Neural cell (in vitro differentiated cells): ENCODE measurements around the gene PRDM4. TPM values are rescaled to one million over a fixed set of nuclear protein-coding genes. Genes with fewer than 3 reads are reported as not detected.

Source experiments
- H2AFZ ChIP-seq: fragments of 200-600, 300-800 bp; sonication (generic), shearing (Covaris generic); 2 replicates; pipeline ENCODE4 v1.6.0; 2014; ENCODE audit warnings: low read depth, mild to moderate bottlenecking, antibody characterized with exemption, low read length, moderate library complexity
- H3F3A ChIP-seq: fragments of 200-600 bp; shearing (Covaris generic); 2 replicates; pipeline ENCODE4 v1.6.1; 2016; ENCODE audit warnings: mild to moderate bottlenecking, moderate library complexity, mixed read lengths, antibody characterized with exemption, low read length; ENCODE audit not compliant: insufficient read depth, poor library complexity, severe bottlenecking
- H3K27ac ChIP-seq: fragments of 200-600, 300-800 bp; sonication (generic), shearing (Covaris generic); 2 replicates; pipeline ENCODE4 v1.5.1; 2014; ENCODE audit warnings: mild to moderate bottlenecking, low read length, moderate library complexity
- H3K27me3 ChIP-seq: fragments of 300-800, 200-600 bp; sonication (generic), shearing (Covaris generic); 2 replicates; pipeline ENCODE4 v1.6.0; 2014; ENCODE audit warnings: mild to moderate bottlenecking, low read depth, low read length, moderate library complexity; ENCODE audit not compliant: insufficient read depth
- H3K36me3 ChIP-seq: fragments of 300-800, 200-600 bp; sonication (generic), shearing (Covaris generic); 2 replicates; pipeline ENCODE4 v1.5.1; 2014; ENCODE audit warnings: mild to moderate bottlenecking, antibody characterized with exemption, low read length, moderate library complexity; ENCODE audit not compliant: insufficient read depth
- H3K4me2 ChIP-seq: fragments of 300-800, 200-600 bp; sonication (generic), shearing (Covaris generic); 2 replicates; pipeline ENCODE4 v1.6.0; 2014; ENCODE audit warnings: mild to moderate bottlenecking, low read length
- H3K4me3 ChIP-seq: fragments of 300-800, 200-600 bp; sonication (generic), shearing (Covaris generic); 2 replicates; pipeline ENCODE4 v1.5.1; 2014; ENCODE audit warnings: mild to moderate bottlenecking, low read length, moderate library complexity
- H3K79me2 ChIP-seq: fragments of 200-600 bp; shearing (Covaris generic); replicated peaks from 2 replicates; pipeline ENCODE4 v1.6.0; 2014; ENCODE audit warnings: mild to moderate bottlenecking, low read length, moderate library complexity; ENCODE audit not compliant: insufficient read depth
- H3K9ac ChIP-seq: fragments of 300-800, 200-600 bp; sonication (generic), shearing (Covaris generic); 2 replicates; pipeline ENCODE4 v1.6.1; 2016; ENCODE audit warnings: mild to moderate bottlenecking, low read length, mixed read lengths
- H3K9me2 ChIP-seq: fragments of 200-600 bp; shearing (Covaris generic); 2 replicates; pipeline ENCODE4 v1.6.1; 2016; ENCODE audit warnings: mild to moderate bottlenecking, low read length, mixed read lengths; ENCODE audit not compliant: insufficient read depth
- H3K9me3 ChIP-seq: fragments of 200-600, 300-800 bp; sonication (generic), shearing (Covaris generic); 2 replicates; pipeline ENCODE4 v1.6.1; 2016; ENCODE audit warnings: mild to moderate bottlenecking, mixed run types, low read length, moderate library complexity, mixed read lengths
- H4K20me1 ChIP-seq: fragments of 200-600 bp; shearing (Covaris generic); 2 replicates; pipeline ENCODE4 v1.6.1; 2016; ENCODE audit warnings: mild to moderate bottlenecking, mixed run types; ENCODE audit not compliant: insufficient read depth
- CTCF ChIP-seq: fragments of 450-650 bp; IDR thresholded peaks from 2 replicates; pipeline ENCODE4 v1.5.1; 2014; ENCODE audit warnings: antibody characterized with exemption, mild to moderate bottlenecking, moderate library complexity; ENCODE audit not compliant: poor library complexity, severe bottlenecking
- EP300 ChIP-seq: fragments of 450-650 bp; conservative IDR thresholded peaks from 2 replicates; pipeline ENCODE4 v1.6.1; 2014; ENCODE audit warnings: antibody characterized with exemption, mild to moderate bottlenecking, moderate library complexity; ENCODE audit not compliant: poor library complexity, severe bottlenecking
- EZH2 ChIP-seq: fragments of 200-600, 300-800 bp; shearing (Covaris generic), sonication (generic); IDR thresholded peaks from 2 replicates; pipeline ENCODE4 v1.6.1; 2014; ENCODE audit warnings: antibody characterized with exemption, low read length, borderline replicate concordance, mild to moderate bottlenecking; ENCODE audit not compliant: insufficient read depth, poor library complexity, severe bottlenecking
- MXI1 ChIP-seq: fragments of 450-650 bp; conservative IDR thresholded peaks from 2 replicates; pipeline ENCODE4 v1.6.1; 2014; ENCODE audit warnings: antibody characterized with exemption, mild to moderate bottlenecking; ENCODE audit not compliant: poor library complexity, severe bottlenecking
- POLR2AphosphoS5 ChIP-seq: IDR thresholded peaks from 2 replicates; pipeline ENCODE4 v1.6.1; 2012
- RAD21 ChIP-seq: fragments of 450-650 bp; conservative IDR thresholded peaks from 2 replicates; pipeline ENCODE4 v1.6.1; 2014; ENCODE audit warnings: antibody characterized with exemption, mild to moderate bottlenecking, moderate library complexity
- SMC3 ChIP-seq: fragments of 450-650 bp; conservative IDR thresholded peaks from 2 replicates; pipeline ENCODE4 v1.6.1; 2014; ENCODE audit warnings: antibody characterized with exemption, mild to moderate bottlenecking, moderate library complexity; ENCODE audit not compliant: poor library complexity
- TAF1 ChIP-seq: IDR thresholded peaks from 2 replicates; pipeline ENCODE4 v1.6.1; 2012; ENCODE audit warnings: low read depth
- polyA plus RNA-seq: library from polyadenylated mRNA; depleted of rRNA; stranded (reverse); fragments of >200 nt; gene quantifications from 2 replicates; pipeline ENCODE4 v1.2.3, GENCODE V29; 2014
- TF ChIP-seq, protein P1 (sequence below): IDR thresholded peaks from 2 replicates; pipeline ENCODE4 v1.6.1; 2012; ENCODE audit warnings: borderline replicate concordance

PRDM4 gene
- polyA plus RNA-seq, 1 donor from 2014 or later, result 46.0 TPM

GRCh38 chr12:107732365-107732764 is 28.6 kb downstream of the PRDM4 start:
- H3K9me3 ChIP-seq, result no peaks in the 10 kb centered on the region
- no peak overlapping the region for H2AFZ ChIP-seq
- H3K4me2 ChIP-seq, result no peak overlapping the region
- no peak for TF ChIP-seq POLR2AphosphoS5
- no peak for TF ChIP-seq EZH2
- TF ChIP-seq, protein P1, sequence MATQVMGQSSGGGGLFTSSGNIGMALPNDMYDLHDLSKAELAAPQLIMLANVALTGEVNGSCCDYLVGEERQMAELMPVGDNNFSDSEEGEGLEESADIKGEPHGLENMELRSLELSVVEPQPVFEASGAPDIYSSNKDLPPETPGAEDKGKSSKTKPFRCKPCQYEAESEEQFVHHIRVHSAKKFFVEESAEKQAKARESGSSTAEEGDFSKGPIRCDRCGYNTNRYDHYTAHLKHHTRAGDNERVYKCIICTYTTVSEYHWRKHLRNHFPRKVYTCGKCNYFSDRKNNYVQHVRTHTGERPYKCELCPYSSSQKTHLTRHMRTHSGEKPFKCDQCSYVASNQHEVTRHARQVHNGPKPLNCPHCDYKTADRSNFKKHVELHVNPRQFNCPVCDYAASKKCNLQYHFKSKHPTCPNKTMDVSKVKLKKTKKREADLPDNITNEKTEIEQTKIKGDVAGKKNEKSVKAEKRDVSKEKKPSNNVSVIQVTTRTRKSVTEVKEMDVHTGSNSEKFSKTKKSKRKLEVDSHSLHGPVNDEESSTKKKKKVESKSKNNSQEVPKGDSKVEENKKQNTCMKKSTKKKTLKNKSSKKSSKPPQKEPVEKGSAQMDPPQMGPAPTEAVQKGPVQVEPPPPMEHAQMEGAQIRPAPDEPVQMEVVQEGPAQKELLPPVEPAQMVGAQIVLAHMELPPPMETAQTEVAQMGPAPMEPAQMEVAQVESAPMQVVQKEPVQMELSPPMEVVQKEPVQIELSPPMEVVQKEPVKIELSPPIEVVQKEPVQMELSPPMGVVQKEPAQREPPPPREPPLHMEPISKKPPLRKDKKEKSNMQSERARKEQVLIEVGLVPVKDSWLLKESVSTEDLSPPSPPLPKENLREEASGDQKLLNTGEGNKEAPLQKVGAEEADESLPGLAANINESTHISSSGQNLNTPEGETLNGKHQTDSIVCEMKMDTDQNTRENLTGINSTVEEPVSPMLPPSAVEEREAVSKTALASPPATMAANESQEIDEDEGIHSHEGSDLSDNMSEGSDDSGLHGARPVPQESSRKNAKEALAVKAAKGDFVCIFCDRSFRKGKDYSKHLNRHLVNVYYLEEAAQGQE, result no peak
- no peak for TF ChIP-seq EP300
- TF ChIP-seq RAD21, result no peak
- no peak for TF ChIP-seq CTCF
- no peak for TF ChIP-seq SMC3
- no peak for TF ChIP-seq TAF1
- no peak for TF ChIP-seq MXI1
- H3F3A ChIP-seq, result no peaks in the 10 kb centered on the region
- H3K27me3 ChIP-seq, result no peaks in the 10 kb centered on the region
- no peak overlapping the region for H3K27ac ChIP-seq
- peaks cover 6% of the 10 kb centered on the region for H3K36me3 ChIP-seq
- H3K9me2 ChIP-seq, result no peaks in the 10 kb centered on the region
- H3K4me3 ChIP-seq, result no peak overlapping the region
- H4K20me1 ChIP-seq, result no peaks in the 10 kb centered on the region
- H3K9ac ChIP-seq, result no peak overlapping the region
- no peaks in the 10 kb centered on the region for H3K79me2 ChIP-seq

GRCh38 chr12:107731366-107731765 is 29.6 kb downstream of the PRDM4 start:
- no peak overlapping the region for H3K9ac ChIP-seq

More at GRCh38 chr12:107731366-107731765, 29.6 kb downstream of the PRDM4 start:
- Histone ChIP-seq H2AFZ (no peak overlapping the region), H3K27ac (no peak overlapping the region), H3K4me3 (no peak overlapping the region), H3K9me2 (no peaks in the 10 kb centered on the region), H3F3A (no peaks in the 10 kb centered on the region), H3K36me3 (peaks cover 6% of the 10 kb centered on the region), H4K20me1 (no peaks in the 10 kb centered on the region), H3K9me3 (no peaks in the 10 kb centered on the region), H3K27me3 (no peaks in the 10 kb centered on the region), H3K4me2 (no peak overlapping the region), H3K79me2 (no peaks in the 10 kb centered on the region)
- TF ChIP-seq MXI1 (no peak), RAD21 (no peak), CTCF (no peak), EP300 (no peak), POLR2AphosphoS5 (no peak), EZH2 (no peak), TAF1 (no peak), SMC3 (no peak)
- TF ChIP-seq, protein P1, result no peak
